Peyer's patch (tissue), 4 donors: ENCODE data around the gene NLK.

ENCODE experiments used
- POLR2A ChIP-seq, 2 donors: fragments of 450-650 bp; IDR thresholded peaks; one replicate each; pipeline ENCODE4 v1.5.1; 2017; ENCODE audit warnings: antibody characterized with exemption in 2 of 2, mild to moderate bottlenecking in 2 of 2, moderate library complexity in 2 of 2
- TF ChIP-seq, protein P1 (sequence below), 6 experiments: fragments of 450-650 bp in 4 of 6; fragments of 200-600 bp in 2 of 6; sonication (generic) in 1 of 6; IDR thresholded peaks; one replicate each; pipeline ENCODE4 v1.5.1; 2017 to 2019; ENCODE audit warnings: antibody characterized with exemption in 6 of 6, mild to moderate bottlenecking in 3 of 6, moderate library complexity in 1 of 6

DNA sequence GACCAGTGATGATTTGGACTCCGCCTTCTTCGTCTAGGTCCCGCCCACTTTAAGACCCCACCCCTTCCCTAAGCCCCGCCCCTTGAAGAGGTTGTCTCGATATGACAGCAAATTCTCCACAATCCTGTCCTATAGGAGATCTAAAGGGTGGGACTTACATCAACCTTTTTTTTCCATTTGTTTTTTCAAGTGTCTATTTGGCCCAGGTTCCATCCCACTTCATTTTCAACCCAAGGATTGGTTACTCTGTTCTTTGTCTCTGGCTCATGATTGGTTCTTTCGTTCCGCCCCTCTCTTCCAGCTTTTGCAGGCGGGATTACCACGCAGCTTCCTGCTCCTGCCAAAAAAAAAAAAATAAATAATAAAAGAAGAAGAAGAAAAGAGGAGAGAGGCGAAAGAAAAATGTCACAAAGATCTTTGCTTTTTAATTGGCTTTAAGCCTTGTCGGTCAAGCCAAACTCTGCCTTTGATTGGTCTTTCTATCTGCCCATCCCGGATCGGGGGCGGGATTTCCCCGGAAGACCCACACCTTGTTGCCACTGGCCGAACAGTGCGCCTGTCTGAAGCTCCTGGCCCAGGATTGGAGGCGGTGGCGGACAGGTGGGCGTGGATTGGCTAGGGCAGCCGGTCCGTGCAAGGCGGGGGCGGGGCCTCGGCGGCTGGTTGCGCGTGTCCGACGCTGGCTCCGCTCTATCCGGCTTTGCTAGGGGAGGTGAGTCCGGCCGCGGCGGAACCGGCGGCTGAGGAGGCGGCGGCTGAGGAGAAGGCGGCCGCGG lies 1.2 kb upstream of the NLK start:
- TF ChIP-seq, protein P1, sequence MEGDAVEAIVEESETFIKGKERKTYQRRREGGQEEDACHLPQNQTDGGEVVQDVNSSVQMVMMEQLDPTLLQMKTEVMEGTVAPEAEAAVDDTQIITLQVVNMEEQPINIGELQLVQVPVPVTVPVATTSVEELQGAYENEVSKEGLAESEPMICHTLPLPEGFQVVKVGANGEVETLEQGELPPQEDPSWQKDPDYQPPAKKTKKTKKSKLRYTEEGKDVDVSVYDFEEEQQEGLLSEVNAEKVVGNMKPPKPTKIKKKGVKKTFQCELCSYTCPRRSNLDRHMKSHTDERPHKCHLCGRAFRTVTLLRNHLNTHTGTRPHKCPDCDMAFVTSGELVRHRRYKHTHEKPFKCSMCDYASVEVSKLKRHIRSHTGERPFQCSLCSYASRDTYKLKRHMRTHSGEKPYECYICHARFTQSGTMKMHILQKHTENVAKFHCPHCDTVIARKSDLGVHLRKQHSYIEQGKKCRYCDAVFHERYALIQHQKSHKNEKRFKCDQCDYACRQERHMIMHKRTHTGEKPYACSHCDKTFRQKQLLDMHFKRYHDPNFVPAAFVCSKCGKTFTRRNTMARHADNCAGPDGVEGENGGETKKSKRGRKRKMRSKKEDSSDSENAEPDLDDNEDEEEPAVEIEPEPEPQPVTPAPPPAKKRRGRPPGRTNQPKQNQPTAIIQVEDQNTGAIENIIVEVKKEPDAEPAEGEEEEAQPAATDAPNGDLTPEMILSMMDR (IDR thresholded peaks at IDR 0.05), result no peak
- peak; percentile 43 to 79 for TF ChIP-seq POLR2A (IDR thresholded peaks at IDR 0.05)
